C4-2B (cell line): ENCODE results near the gene IL17REL.

ENCODE experiments used
- ZFX ChIP-seq: fragments of 450-650 bp; IDR thresholded peaks from 2 replicates; pipeline ENCODE4 v1.6.1; 2017
- TF ChIP-seq, protein P1 (sequence below): fragments of 450-650 bp; conservative IDR thresholded peaks from 2 replicates; pipeline ENCODE4 v1.5.1; 2017; ENCODE audit warnings: mild to moderate bottlenecking

DNA sequence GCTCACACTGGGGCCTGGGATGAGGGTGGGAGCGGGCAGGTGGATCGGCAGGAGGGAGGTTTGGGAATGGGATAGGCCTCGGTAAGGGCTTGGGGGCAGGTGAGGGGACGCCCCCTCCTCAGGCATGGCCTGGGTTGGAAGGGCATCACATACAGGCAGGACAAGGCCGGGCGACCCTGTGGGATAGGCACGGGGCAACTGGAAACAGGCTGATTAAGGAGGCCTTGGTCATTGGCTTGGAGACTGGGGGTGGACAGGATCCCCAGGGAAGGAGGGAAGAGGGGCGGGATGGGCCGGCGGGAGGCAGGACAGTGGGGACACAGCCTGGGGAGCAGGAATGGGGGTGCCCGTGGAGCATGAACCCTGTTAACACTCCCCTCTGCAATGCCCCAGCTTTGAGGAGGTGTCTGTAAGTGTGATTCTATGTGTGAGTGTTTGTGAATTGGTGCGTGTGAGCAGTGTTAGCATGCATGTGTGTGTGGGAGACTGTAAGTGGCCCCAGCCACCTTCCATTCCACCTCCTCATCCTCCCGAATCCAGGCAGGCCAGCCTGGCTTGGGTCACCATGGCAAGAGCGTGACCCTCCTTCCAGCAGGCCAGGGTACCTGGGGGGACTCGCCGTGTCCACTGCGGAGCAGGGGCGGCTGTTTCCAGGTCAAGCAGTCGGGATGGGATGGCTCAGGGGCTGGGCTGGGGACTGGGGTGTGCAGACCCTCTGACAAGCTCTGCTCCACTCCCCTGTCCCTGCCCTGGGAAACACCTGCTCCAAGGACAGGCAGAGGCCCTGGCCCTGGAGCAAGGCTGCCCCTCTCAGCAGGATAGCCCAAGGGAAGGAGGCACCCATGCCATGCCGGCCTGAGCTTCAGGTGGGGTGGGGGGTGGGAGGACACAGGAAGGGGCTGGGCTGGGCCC lies 55.4 kb downstream of the IL17REL start:
- TF ChIP-seq, protein P1, sequence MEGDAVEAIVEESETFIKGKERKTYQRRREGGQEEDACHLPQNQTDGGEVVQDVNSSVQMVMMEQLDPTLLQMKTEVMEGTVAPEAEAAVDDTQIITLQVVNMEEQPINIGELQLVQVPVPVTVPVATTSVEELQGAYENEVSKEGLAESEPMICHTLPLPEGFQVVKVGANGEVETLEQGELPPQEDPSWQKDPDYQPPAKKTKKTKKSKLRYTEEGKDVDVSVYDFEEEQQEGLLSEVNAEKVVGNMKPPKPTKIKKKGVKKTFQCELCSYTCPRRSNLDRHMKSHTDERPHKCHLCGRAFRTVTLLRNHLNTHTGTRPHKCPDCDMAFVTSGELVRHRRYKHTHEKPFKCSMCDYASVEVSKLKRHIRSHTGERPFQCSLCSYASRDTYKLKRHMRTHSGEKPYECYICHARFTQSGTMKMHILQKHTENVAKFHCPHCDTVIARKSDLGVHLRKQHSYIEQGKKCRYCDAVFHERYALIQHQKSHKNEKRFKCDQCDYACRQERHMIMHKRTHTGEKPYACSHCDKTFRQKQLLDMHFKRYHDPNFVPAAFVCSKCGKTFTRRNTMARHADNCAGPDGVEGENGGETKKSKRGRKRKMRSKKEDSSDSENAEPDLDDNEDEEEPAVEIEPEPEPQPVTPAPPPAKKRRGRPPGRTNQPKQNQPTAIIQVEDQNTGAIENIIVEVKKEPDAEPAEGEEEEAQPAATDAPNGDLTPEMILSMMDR: no peak
- TF ChIP-seq ZFX: no peak
